Caco-2 (cell line): ENCODE results near the gene GLT8D2. TPM values are rescaled to one million over a fixed set of nuclear protein-coding genes. Genes with fewer than 3 reads are reported as not detected.

Experiments
- BruUV-seq: library from RNA; stranded (reverse); fragments of 400-500 nt; replicated peaks from 2 replicates; lab custom pipeline; 2021; lab: Mats Ljungman, UMichigan
- CTCF ChIA-PET: fragments of 300-600 bp; sonication (Branson Sonifier 250); formaldehyde crosslinking; loops from one replicate; lab custom pipeline; 2022; ENCODE audit warnings: antibody characterized with exemption; lab: Charles Lee
- POLR2A ChIA-PET: fragments of 300-600 bp; sonication (Branson Sonifier 250); formaldehyde crosslinking; loops from one replicate; lab custom pipeline; 2022; ENCODE audit warnings: antibody characterized with exemption; lab: Charles Lee
- DNase-seq, 2 experiments: peaks; one replicate each; pipeline versions ENCODE4 v3.0.0 to v3.0.0-alpha.2; 2020 to 2022
- H3K27me3 ChIP-seq: replicated peaks from 2 replicates; pipeline ENCODE4 v1.6.0; 2011; ENCODE audit warnings: low read length; ENCODE audit not compliant: control insufficient read depth, insufficient read depth
- H3K36me3 ChIP-seq: 2 replicates; pipeline ENCODE4 v1.5.1; 2011; ENCODE audit warnings: low read length; ENCODE audit not compliant: control insufficient read depth, insufficient read depth
- H3K4me1 ChIP-seq: fragments of 250-450 bp; sonication (Bioruptor Pico); 2 replicates; pipeline ENCODE4 v1.5.1; 2020; ENCODE audit warnings: mild to moderate bottlenecking
- H3K4me3 ChIP-seq: 2 replicates; pipeline ENCODE4 v1.5.1; 2011; ENCODE audit warnings: low read depth, mild to moderate bottlenecking, control low read depth, low read length
- H3K9me3 ChIP-seq: fragments of 250-450 bp; sonication (Bioruptor Pico); 2 replicates; pipeline ENCODE4 v1.5.1; 2020; ENCODE audit warnings: mild to moderate bottlenecking, moderate library complexity
- H3K27ac Mint-ChIP-seq: one replicate; pipeline ENCODE4 v1.8.0; 2022; ENCODE audit warnings: mixed read lengths; ENCODE audit not compliant: unreplicated experiment
- H3K27me3 Mint-ChIP-seq: one replicate; pipeline ENCODE4 v1.8.0; 2022; ENCODE audit warnings: mixed read lengths; ENCODE audit not compliant: insufficient read depth, unreplicated experiment
- H3K36me3 Mint-ChIP-seq: one replicate; pipeline ENCODE4 v1.8.0; 2022; ENCODE audit warnings: mild to moderate bottlenecking, mixed read lengths; ENCODE audit not compliant: insufficient read depth, unreplicated experiment
- H3K4me1 Mint-ChIP-seq: one replicate; pipeline ENCODE4 v1.8.0; 2022; ENCODE audit warnings: low read depth, mixed read lengths; ENCODE audit not compliant: unreplicated experiment
- H3K4me3 Mint-ChIP-seq: one replicate; pipeline ENCODE4 v1.8.0; 2022; ENCODE audit warnings: mild to moderate bottlenecking, moderate library complexity, mixed read lengths; ENCODE audit not compliant: unreplicated experiment
- H3K9me3 Mint-ChIP-seq: one replicate; pipeline ENCODE4 v1.8.0; 2022; ENCODE audit warnings: mixed read lengths; ENCODE audit not compliant: unreplicated experiment
- intact Hi-C: fragments of 100-400 bp; cut with micrococcal nuclease; formaldehyde crosslinking; loops from one replicate; pipeline ENCODE4 v1.10.0; 2022; ENCODE audit not compliant: unreplicated experiment
- total RNA-seq: library from RNA; stranded (reverse); gene quantifications from 2 replicates; pipeline ENCODE4 v1.2.3, GENCODE V29; 2022
- TF ChIP-seq, protein P1 (sequence below), 2 experiments: fragments of 200-600 bp in 1 of 2; IDR thresholded peaks; 1 replicate in 1 of 2; 2 replicates in 1 of 2; pipeline versions ENCODE4 v1.5.1 to v1.8.0; 2011 to 2022; ENCODE audit warnings: antibody characterized with exemption in 1 of 2, control low read depth in 1 of 2, inconsistent platforms in 1 of 2, low read depth in 1 of 2, low read length in 1 of 2, mild to moderate bottlenecking in 1 of 2, moderate library complexity in 1 of 2; ENCODE audit not compliant: insufficient read depth in 1 of 2, severe bottlenecking in 1 of 2, unreplicated experiment in 1 of 2

The GLT8D2 gene
- total RNA-seq, 1 experiment from 2014 or later: not detected

- H3K4me1 Mint-ChIP-seq: peaks cover 9% of the 10 kb centered on the region
- Histone ChIP-seq H3K27me3 (no peaks in the 10 kb centered on the region), H3K4me3 (no peak overlapping the region), H3K36me3 (no peaks in the 10 kb centered on the region), H3K9me3 (0 out of 2 replicates have a peak, but pooled peaks cover 3% of the 10 kb centered on the region), H3K4me1 (no peaks in the 10 kb centered on the region; the same call in 1 of the 2 replicates)
- ChIA-PET POLR2A (no interaction called here), CTCF (no interaction called here)
- intact Hi-C loops: no loop called here
- peaks cover 12% of the 10 kb centered on the region for H3K27me3 Mint-ChIP-seq
- H3K4me3 Mint-ChIP-seq: no peak overlapping the region
- DNase-seq: no peak
- BruUV-seq: no TSS peak
- H3K36me3 Mint-ChIP-seq: no peaks in the 10 kb centered on the region
- H3K9me3 Mint-ChIP-seq: no peaks in the 10 kb centered on the region
- TF ChIP-seq, protein P1, sequence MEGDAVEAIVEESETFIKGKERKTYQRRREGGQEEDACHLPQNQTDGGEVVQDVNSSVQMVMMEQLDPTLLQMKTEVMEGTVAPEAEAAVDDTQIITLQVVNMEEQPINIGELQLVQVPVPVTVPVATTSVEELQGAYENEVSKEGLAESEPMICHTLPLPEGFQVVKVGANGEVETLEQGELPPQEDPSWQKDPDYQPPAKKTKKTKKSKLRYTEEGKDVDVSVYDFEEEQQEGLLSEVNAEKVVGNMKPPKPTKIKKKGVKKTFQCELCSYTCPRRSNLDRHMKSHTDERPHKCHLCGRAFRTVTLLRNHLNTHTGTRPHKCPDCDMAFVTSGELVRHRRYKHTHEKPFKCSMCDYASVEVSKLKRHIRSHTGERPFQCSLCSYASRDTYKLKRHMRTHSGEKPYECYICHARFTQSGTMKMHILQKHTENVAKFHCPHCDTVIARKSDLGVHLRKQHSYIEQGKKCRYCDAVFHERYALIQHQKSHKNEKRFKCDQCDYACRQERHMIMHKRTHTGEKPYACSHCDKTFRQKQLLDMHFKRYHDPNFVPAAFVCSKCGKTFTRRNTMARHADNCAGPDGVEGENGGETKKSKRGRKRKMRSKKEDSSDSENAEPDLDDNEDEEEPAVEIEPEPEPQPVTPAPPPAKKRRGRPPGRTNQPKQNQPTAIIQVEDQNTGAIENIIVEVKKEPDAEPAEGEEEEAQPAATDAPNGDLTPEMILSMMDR (IDR thresholded peaks at IDR 0.05; ENCODE audit: insufficient read depth in 1 of 2, low read depth in 1 of 2, low read length in 1 of 2, severe bottlenecking in 1 of 2, unreplicated experiment in 1 of 2): no peak
- H3K27ac Mint-ChIP-seq: no peak overlapping the region
Measured at GRCh38 chr12:104000807-104001434, 49.1 kb downstream of the GLT8D2 start.

GRCh38 chr12:103998976-103999375 lies 51.0 kb downstream of the GLT8D2 start:
- Mint-ChIP-seq H3K27ac (no peak overlapping the region), H3K4me3 (no peak overlapping the region), H3K27me3 (peaks cover 12% of the 10 kb centered on the region), H3K9me3 (no peaks in the 10 kb centered on the region), H3K4me1 (peaks cover 9% of the 10 kb centered on the region), H3K36me3 (no peaks in the 10 kb centered on the region)
- H3K4me1 ChIP-seq: no peaks in the 10 kb centered on the region; the same call in 1 of the 2 replicates
- H3K36me3 ChIP-seq: no peaks in the 10 kb centered on the region
- CTCF ChIA-PET: no interaction called here
- no peak for DNase-seq
- BruUV-seq: no TSS peak
- TF ChIP-seq, protein P1 (IDR thresholded peaks at IDR 0.05; ENCODE audit: insufficient read depth in 1 of 2, low read depth in 1 of 2, low read length in 1 of 2, severe bottlenecking in 1 of 2, unreplicated experiment in 1 of 2): no peak
- 0 out of 2 replicates have a peak, but pooled peaks cover 3% of the 10 kb centered on the region for H3K9me3 ChIP-seq
- H3K27me3 ChIP-seq: no peaks in the 10 kb centered on the region
- H3K4me3 ChIP-seq: no peak overlapping the region
- POLR2A ChIA-PET: no interaction called here
- intact Hi-C loops: no loop called here

- H3K27ac Mint-ChIP-seq: no peak overlapping the region
- intact Hi-C loops: no loop called here
- H3K4me3 ChIP-seq: no peak overlapping the region; the same call in 1 of the 2 replicates
- ChIA-PET POLR2A (interaction anchor here (1.3 kb wide), 1 partner anchor 32 kb away, joined by 3 read pairs; the partner anchor contains the start of gene TDG), CTCF (interaction anchor here (0.7 kb wide), 1 partner anchor 115 kb away, joined by 4 read pairs; no protein-coding TSS in a partner anchor)
- H3K4me3 Mint-ChIP-seq: no peak overlapping the region
- no peaks in the 10 kb centered on the region for H3K9me3 Mint-ChIP-seq
- no peaks in the 10 kb centered on the region for H3K36me3 Mint-ChIP-seq
- H3K4me1 ChIP-seq: no peaks in the 10 kb centered on the region; the same call in 1 of the 2 replicates
- no peaks in the 10 kb centered on the region for H3K27me3 ChIP-seq
- TF ChIP-seq, protein P1 (IDR thresholded peaks at IDR 0.05; ENCODE audit: insufficient read depth in 1 of 2, low read depth in 1 of 2, low read length in 1 of 2, severe bottlenecking in 1 of 2, unreplicated experiment in 1 of 2): no peak
- H3K9me3 ChIP-seq: 0 out of 2 replicates have a peak, but pooled peaks cover 3% of the 10 kb centered on the region
- BruUV-seq: no TSS peak
- peaks cover 9% of the 10 kb centered on the region for H3K27me3 Mint-ChIP-seq
- peaks cover 9% of the 10 kb centered on the region for H3K4me1 Mint-ChIP-seq
- no peak for DNase-seq
- H3K36me3 ChIP-seq: no peaks in the 10 kb centered on the region
Measured at GRCh38 chr12:103997286-103997900, 52.6 kb downstream of the GLT8D2 start.
